ENCODE measurements around the gene PAX8. TPM values are rescaled to one million over a fixed set of nuclear protein-coding genes. Genes with fewer than 3 reads are reported as not detected.

PAX8 gene
- total and polyA plus RNA-seq, 2 donors = 0.19 to 0.41 TPM

DNA sequence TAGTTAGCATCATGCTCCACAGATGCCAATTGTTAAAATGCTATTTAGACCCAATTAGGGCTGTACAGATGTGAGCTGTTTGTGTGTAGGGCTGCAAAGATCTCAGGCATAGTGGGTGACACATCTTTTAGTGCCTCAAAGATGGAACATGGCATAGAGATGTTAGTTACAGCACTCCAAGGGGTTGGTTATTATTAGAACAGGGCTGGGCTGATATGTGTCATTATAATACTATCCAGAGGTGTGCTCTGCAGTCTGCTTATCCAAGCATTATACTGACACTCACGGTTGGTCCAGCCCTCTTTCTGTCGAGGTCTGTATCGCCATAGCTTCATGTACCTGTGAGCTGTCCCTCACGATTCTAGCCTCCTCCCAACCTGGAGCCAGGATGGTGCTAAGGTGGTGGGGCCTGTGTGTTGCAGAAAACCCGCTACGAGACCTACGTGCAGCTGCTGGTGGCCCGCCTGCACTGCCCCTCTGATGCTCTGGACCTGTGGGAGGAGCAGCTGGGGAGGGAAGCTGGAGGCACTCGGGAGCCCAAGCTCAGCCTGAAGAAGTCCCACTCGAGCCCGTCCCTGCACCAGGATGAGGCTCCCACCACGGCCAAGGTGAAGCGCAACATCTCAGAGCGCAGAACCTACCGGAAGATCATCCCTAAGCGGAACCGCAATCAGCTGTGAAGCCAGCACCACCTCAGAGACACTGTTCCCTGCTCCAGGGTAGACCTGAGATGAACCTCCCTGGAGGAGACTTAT is 77.8 kb downstream of the PAX8 start:
- DNase-seq (ENCODE audit: low read depth in 6 of 9, low spot score in 9 of 9) = no peak
- no peaks in the 10 kb centered on the region for H3K27me3 ChIP-seq (ENCODE audit: control insufficient read depth in 2 of 2, insufficient read depth in 1 of 2, low read length in 1 of 2)
- WGBS = 98% methylated on average over 17 of the region's 17 CpGs
- H3K27ac ChIP-seq (ENCODE audit: low read depth in 1 of 2, low read length in 1 of 2) = no peak overlapping the region
- H3K4me1 ChIP-seq (ENCODE audit: control insufficient read depth in 2 of 2, insufficient read depth in 2 of 2, low read length in 2 of 2) = peaks cover 0 to 9% of the 10 kb centered on the region in 2 donors
- H3K9me3 ChIP-seq (ENCODE audit: control insufficient read depth in 2 of 2, insufficient read depth in 1 of 2, low read length in 1 of 2) = no peaks in the 10 kb centered on the region
- peaks cover 67 to 68% of the 10 kb centered on the region in 2 donors for H3K36me3 ChIP-seq (ENCODE audit: control insufficient read depth in 2 of 2, insufficient read depth in 2 of 2, low read length in 1 of 2)
- H3K4me3 ChIP-seq (ENCODE audit: low read length in 2 of 2) = no peak overlapping the region

DNA sequence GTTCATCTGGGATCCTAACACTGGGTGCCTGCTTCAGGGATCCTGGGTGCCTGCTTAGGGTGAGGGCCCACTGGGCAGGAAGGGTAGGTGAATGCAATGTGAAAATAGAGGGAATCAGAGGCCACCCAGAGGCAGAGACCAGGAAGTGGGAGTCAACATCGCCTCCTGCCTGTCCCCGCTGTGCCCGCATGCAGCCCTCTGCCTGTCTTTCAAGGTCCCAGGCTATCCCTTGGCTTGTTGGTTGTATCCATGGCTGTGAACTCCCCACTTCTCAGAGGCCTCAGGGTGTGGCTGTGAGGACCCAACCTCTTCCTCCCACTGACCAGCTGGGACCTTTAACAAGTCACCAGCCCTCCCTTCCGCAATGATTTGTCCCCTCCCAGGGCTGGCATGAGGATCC is 78.5 kb downstream of the PAX8 start:
- H3K4me3 ChIP-seq (ENCODE audit: low read length in 2 of 2) = no peak overlapping the region
- H3K27me3 ChIP-seq (ENCODE audit: control insufficient read depth in 2 of 2, insufficient read depth in 1 of 2, low read length in 1 of 2) = no peaks in the 10 kb centered on the region
- peaks cover 0 to 9% of the 10 kb centered on the region in 2 donors for H3K4me1 ChIP-seq (ENCODE audit: control insufficient read depth in 2 of 2, insufficient read depth in 2 of 2, low read length in 2 of 2)
- 99% methylated on average over 4 of the region's 4 CpGs for WGBS
- H3K36me3 ChIP-seq (ENCODE audit: control insufficient read depth in 2 of 2, insufficient read depth in 2 of 2, low read length in 1 of 2) = peaks cover 74 to 75% of the 10 kb centered on the region in 2 donors
- no peak overlapping the region for H3K27ac ChIP-seq (ENCODE audit: low read depth in 1 of 2, low read length in 1 of 2)
- H3K9me3 ChIP-seq (ENCODE audit: control insufficient read depth in 2 of 2, insufficient read depth in 1 of 2, low read length in 1 of 2) = no peaks in the 10 kb centered on the region
- DNase-seq (ENCODE audit: low read depth in 6 of 9, low spot score in 9 of 9) = no peak

DNA sequence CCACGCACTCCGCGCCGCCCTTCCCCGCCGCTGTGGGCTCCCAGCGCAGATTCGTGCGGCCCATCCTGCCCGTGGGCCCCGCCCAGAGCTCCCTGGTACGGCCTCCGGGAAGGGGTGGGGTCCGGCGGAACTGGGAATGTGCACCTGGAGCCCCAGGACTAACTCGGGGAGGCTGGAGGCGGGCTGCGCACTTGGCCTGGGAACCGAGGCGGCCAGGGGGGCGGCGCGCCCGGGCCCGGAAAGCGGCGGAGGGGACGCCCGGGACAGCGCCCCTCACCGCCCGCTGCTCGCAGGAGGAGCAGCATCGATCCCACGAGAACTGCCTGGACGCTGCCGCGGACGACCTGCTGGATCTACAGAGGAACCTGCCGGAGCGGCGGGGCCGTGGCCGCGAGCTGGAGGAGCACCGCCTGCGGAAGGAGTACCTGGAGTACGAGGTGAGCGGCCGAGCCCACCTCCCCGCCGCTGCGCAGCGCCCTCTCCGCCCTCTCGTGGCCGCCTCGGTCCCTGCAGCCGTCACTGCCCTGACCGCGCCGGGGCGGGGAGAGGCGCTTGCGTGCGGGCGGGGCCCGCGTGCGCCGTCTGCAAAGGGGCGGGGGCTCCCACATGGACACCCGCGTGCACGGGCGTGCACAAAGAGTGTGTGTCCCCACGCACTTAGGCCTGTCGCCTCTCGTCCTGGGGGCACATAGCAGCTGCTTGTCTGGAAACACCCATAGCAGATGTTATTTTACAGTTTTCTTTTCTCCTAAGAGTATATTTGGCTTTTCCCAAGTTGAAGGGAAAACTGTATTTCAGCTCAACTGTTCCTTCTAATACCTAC is 79.7 kb downstream of the PAX8 start:
- Histone ChIP-seq H3K36me3 (ENCODE audit: control insufficient read depth in 2 of 2, insufficient read depth in 2 of 2, low read length in 1 of 2) (peaks cover 81 to 85% of the 10 kb centered on the region in 2 donors), H3K27me3 (ENCODE audit: control insufficient read depth in 2 of 2, insufficient read depth in 1 of 2, low read length in 1 of 2) (no peaks in the 10 kb centered on the region), H3K9me3 (ENCODE audit: control insufficient read depth in 2 of 2, insufficient read depth in 1 of 2, low read length in 1 of 2) (no peaks in the 10 kb centered on the region), H3K27ac (ENCODE audit: low read depth in 1 of 2, low read length in 1 of 2) (peak overlapping the region in 1 of 2 donors; percentile 74), H3K4me1 (ENCODE audit: control insufficient read depth in 2 of 2, insufficient read depth in 2 of 2, low read length in 2 of 2) (peaks cover 0 to 3% of the 10 kb centered on the region in 2 donors), H3K4me3 (ENCODE audit: low read length in 2 of 2) (peak overlapping the region in 1 of 2 donors; percentile 22)
- 56% methylated on average over 79 of the region's 79 CpGs for WGBS
- DNase-seq (ENCODE audit: low read depth in 6 of 9, low spot score in 9 of 9) = peak in 5 of 9 donors; percentile 46 to 75 (median 57)

DNA sequence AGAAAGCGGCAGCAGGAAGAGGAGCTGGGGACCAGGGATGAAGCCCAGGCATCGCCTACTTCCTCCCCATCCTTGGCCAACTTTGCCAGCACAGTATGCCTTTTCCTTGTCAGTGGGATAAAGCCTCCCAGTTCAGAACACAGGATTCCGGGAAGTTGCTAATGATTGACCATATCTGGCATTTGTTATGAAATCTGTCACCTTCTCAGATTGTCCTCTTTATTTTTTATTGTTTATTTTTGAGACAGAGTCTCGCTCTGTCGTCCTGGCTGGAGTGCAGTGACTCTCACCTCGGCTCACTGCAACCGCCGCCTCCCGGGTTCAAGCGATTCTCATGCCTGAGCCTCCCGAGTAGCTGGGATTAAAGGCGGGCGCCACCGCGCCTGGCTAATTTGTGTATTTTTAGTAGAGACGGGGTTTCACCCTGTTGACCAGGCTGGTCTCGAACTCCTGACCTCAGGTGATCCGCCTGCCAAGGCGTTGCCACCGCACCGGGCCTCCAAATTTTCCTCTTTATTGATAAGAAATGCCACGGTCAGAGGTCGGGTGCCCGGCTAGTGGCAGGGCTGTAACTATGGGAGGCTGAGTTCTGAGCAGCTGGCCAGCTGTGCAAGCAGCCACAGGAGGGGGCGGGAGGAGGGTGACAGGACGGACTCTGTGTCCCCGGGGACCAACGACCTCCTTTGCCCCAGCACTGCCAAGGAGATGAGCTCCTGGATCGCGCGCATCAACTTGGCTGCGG is 80.5 kb downstream of the PAX8 start:
- Histone ChIP-seq H3K36me3 (ENCODE audit: control insufficient read depth in 2 of 2, insufficient read depth in 2 of 2, low read length in 1 of 2) (peaks cover 89 to 93% of the 10 kb centered on the region in 2 donors), H3K27me3 (ENCODE audit: control insufficient read depth in 2 of 2, insufficient read depth in 1 of 2, low read length in 1 of 2) (no peaks in the 10 kb centered on the region), H3K27ac (ENCODE audit: low read depth in 1 of 2, low read length in 1 of 2) (no peak overlapping the region), H3K9me3 (ENCODE audit: control insufficient read depth in 2 of 2, insufficient read depth in 1 of 2, low read length in 1 of 2) (no peaks in the 10 kb centered on the region), H3K4me1 (ENCODE audit: control insufficient read depth in 2 of 2, insufficient read depth in 2 of 2, low read length in 2 of 2) (peaks cover 0 to 2% of the 10 kb centered on the region in 2 donors), H3K4me3 (ENCODE audit: low read length in 2 of 2) (no peak overlapping the region)
- 97% methylated on average over 32 of the region's 32 CpGs for WGBS
- no peak for DNase-seq (ENCODE audit: low read depth in 6 of 9, low spot score in 9 of 9)

DNA sequence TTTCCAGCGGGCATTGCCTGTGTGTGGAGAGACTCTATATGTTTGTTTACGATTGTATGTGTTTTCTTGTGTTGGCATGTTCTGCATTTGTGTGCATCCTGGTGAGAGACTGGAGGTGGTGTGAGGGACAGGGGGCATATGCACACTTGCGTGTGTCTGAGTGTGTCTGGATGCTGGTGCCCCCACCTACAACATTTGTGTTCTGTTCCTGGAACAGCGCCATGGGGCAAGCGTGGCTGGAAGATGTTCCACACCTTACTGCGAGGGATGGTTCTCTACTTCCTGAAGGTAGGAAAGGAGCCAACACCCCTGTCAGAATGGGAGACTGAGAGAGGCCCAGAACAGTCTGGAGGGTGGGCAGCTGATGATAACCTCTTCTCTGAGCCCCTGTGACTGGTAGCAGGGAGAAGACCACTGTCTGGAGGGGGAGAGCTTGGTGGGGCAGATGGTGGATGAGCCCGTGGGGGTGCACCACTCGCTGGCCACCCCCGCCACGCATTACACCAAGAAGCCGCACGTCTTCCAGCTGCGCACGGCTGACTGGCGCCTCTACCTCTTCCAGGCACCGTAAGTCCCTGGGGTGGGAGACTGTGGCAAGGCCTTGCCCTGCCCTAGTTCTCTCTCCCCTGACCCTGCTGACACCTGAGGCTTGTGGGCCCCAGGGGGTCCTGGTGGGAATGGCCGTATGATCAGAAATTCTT is 81.2 kb downstream of the PAX8 start:
- no peaks in the 10 kb centered on the region for H3K9me3 ChIP-seq (ENCODE audit: control insufficient read depth in 2 of 2, insufficient read depth in 1 of 2, low read length in 1 of 2)
- H3K4me3 ChIP-seq (ENCODE audit: low read length in 2 of 2) = no peak overlapping the region
- no peak overlapping the region for H3K27ac ChIP-seq (ENCODE audit: low read depth in 1 of 2, low read length in 1 of 2)
- 98% methylated on average over 17 of the region's 17 CpGs for WGBS
- peaks cover 0 to 2% of the 10 kb centered on the region in 2 donors for H3K4me1 ChIP-seq (ENCODE audit: control insufficient read depth in 2 of 2, insufficient read depth in 2 of 2, low read length in 2 of 2)
- H3K36me3 ChIP-seq (ENCODE audit: control insufficient read depth in 2 of 2, insufficient read depth in 2 of 2, low read length in 1 of 2) = peaks cover 92 to 93% of the 10 kb centered on the region in 2 donors
- no peak for DNase-seq (ENCODE audit: low read depth in 6 of 9, low spot score in 9 of 9)
- no peaks in the 10 kb centered on the region for H3K27me3 ChIP-seq (ENCODE audit: control insufficient read depth in 2 of 2, insufficient read depth in 1 of 2, low read length in 1 of 2)

DNA sequence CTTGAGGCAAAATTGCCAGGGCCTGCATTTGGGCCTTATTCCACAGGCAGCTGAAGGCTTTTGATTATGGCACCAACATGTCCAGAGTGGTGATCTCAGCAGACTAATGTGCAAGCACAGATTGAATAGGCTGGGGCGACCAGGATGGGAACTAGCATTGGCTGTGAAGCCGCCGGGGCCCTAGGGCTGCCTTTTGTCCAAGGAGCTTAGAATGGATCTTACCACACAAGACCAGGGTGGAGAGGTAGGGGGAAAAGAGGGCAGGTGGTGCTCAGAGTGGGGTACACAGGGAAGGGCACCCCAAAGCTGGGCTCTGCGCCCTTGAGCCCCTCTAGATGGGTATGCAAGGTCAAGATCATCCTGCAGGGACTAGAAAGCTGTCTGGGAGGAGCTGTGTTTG is 81.9 kb downstream of the PAX8 start:
- 100% methylated on average over 4 of the region's 4 CpGs for WGBS
- Histone ChIP-seq H3K27me3 (ENCODE audit: control insufficient read depth in 2 of 2, insufficient read depth in 1 of 2, low read length in 1 of 2) (no peaks in the 10 kb centered on the region), H3K4me3 (ENCODE audit: low read length in 2 of 2) (no peak overlapping the region), H3K27ac (ENCODE audit: low read depth in 1 of 2, low read length in 1 of 2) (no peak overlapping the region), H3K36me3 (ENCODE audit: control insufficient read depth in 2 of 2, insufficient read depth in 2 of 2, low read length in 1 of 2) (peaks cover 90 to 91% of the 10 kb centered on the region in 2 donors), H3K4me1 (ENCODE audit: control insufficient read depth in 2 of 2, insufficient read depth in 2 of 2, low read length in 2 of 2) (peaks cover 0 to 2% of the 10 kb centered on the region in 2 donors), H3K9me3 (ENCODE audit: control insufficient read depth in 2 of 2, insufficient read depth in 1 of 2, low read length in 1 of 2) (no peaks in the 10 kb centered on the region)
- DNase-seq (ENCODE audit: low read depth in 6 of 9, low spot score in 9 of 9) = no peak

DNA sequence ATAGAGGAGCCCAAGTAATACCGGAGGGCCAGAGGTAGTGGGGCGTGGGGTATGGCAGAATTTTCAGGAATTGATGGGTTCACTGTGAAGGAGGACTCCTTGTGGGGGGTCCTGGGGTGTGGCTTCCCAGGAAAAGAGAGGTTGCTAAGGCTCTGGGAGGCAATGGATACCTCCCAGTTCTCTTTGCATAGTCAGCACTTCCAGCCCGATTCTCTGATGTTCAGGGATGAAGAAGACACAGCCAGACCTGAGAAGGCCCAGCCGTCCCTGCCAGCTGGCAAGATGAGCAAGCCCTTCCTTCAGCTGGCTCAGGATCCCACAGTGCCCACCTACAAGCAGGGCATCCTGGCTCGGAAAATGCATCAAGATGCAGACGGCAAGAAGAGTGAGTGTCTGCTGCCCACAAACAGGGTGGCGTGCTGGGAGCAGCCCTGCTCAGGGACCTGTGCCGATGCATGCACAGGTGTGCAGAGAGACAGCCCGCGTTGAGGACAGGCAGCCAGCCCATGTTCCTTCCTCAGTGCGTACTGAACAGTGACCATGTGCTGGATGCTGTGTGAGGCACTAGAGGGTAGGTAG is 82.7 kb downstream of the PAX8 start:
- no peaks in the 10 kb centered on the region for H3K27me3 ChIP-seq (ENCODE audit: control insufficient read depth in 2 of 2, insufficient read depth in 1 of 2, low read length in 1 of 2)
- H3K27ac ChIP-seq (ENCODE audit: low read depth in 1 of 2, low read length in 1 of 2) = no peak overlapping the region
- no peaks in the 10 kb centered on the region for H3K9me3 ChIP-seq (ENCODE audit: control insufficient read depth in 2 of 2, insufficient read depth in 1 of 2, low read length in 1 of 2)
- H3K36me3 ChIP-seq (ENCODE audit: control insufficient read depth in 2 of 2, insufficient read depth in 2 of 2, low read length in 1 of 2) = peaks cover 85 to 86% of the 10 kb centered on the region in 2 donors
- WGBS = 97% methylated on average over 11 of the region's 11 CpGs
- H3K4me1 ChIP-seq (ENCODE audit: control insufficient read depth in 2 of 2, insufficient read depth in 2 of 2, low read length in 2 of 2) = peaks cover 0 to 2% of the 10 kb centered on the region in 2 donors
- DNase-seq (ENCODE audit: low read depth in 6 of 9, low spot score in 9 of 9) = no peak
- H3K4me3 ChIP-seq (ENCODE audit: low read length in 2 of 2) = no peak overlapping the region

DNA sequence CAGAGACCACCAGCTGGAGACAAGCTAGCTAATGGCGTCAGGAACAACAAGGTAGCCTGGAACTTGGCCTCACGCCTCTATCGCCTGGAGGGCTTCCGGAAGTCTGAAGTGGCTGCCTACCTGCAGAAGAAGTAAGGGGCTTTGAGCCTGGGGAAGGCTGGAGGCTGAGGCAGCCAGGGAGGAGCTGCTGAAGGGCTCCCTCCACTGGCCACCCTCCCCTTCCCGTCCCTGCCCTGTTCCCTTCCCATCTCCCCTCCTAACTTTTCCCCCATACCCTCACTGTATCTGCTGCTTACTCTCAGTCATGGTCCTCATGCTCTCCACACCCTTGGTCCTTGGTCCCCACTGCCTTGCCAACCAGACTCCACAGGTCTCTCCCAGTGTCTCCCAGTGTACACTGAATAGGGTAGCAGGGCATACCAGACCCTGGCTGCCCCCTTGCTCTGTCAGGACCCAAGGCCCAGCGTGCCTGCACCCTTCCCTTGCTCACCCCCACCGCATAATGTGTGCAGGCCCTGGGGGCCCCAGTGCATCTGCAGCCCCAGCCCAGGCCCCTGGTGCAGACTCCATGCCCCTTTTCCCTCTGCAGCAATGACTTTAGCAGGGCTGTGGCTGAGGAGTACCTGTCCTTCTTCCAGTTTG is 86.1 kb downstream of the PAX8 start:
- no peak overlapping the region for H3K4me3 ChIP-seq (ENCODE audit: low read length in 2 of 2)
- H3K36me3 ChIP-seq (ENCODE audit: control insufficient read depth in 2 of 2, insufficient read depth in 2 of 2, low read length in 1 of 2) = peaks cover 59 to 79% of the 10 kb centered on the region in 2 donors
- no peak for DNase-seq (ENCODE audit: low read depth in 6 of 9, low spot score in 9 of 9)
- H3K27ac ChIP-seq (ENCODE audit: low read depth in 1 of 2, low read length in 1 of 2) = no peak overlapping the region
- no peaks in the 10 kb centered on the region for H3K9me3 ChIP-seq (ENCODE audit: control insufficient read depth in 2 of 2, insufficient read depth in 1 of 2, low read length in 1 of 2)
- H3K27me3 ChIP-seq (ENCODE audit: control insufficient read depth in 2 of 2, insufficient read depth in 1 of 2, low read length in 1 of 2) = no peaks in the 10 kb centered on the region
- WGBS = 99% methylated on average over 7 of the region's 7 CpGs
- H3K4me1 ChIP-seq (ENCODE audit: control insufficient read depth in 2 of 2, insufficient read depth in 2 of 2, low read length in 2 of 2) = no peaks in the 10 kb centered on the region

Data from thymus (tissue), 11 donors.